Activated CD4-positive, alpha-beta T cell treated with anti-CD3 and anti-CD28 coated beads for 1 hour (primary cell): ENCODE results near the gene KCNIP1.

Experiments
- DNase-seq: peaks from one replicate; pipeline ENCODE4 v3.0.0-alpha.2; 2020

The KCNIP1 gene

DNA sequence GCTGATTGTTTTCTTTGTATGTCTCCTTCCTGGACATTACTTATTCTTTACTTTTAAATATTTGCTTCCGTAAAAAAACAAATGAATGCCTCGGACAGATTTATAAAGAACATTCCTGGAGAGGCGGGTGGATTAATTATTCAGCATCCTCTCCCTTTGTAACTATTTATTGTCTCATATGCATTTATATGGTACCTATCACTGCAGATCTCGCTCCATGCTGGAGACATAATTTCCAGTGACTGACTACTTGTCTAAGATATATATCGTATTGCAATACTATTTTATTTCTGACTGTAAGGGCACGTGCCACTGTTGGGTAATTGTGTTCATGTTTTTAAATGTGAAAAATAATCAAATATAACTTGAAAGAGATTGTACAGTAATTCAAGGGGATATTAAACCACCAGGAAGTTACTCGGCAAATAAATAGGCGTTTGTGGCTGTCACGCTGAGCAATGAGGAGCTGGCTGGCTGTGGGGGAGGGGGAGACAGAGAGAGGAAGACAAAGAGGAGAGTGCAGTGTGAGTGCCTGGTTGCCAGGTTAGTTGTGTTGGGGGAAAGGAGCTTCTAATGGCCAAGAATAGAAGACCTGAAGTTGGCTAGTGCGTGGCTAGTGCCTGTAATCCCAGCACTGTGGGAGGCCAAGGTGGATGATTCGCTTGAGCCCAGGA lies 147.9 kb downstream of the KCNIP1 start:
- no peak for DNase-seq

- no peak for DNase-seq
Observed at GRCh38 chr5:170655476-170655875, 151.7 kb downstream of the KCNIP1 start.

DNA sequence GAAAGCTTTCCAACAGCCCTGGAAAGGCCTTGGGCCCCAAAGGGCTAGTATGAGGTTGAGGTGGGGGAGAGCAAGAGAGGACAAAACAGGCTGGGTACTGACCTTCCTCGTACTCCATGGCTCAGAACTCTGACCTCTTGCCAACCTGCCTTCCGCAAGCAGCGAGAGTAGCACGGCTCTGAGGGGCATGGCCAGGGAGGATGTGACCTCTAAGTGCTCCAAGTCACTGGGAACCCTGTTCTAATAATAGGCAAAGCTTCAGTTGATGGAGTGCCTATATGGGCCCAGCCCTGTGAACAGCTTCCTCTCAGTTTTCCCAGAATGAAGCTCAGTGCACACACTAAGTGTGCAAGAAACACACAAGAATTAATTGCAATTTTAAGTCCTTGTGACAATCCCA lies 152.1 kb downstream of the KCNIP1 start:
- no peak for DNase-seq

GRCh38 chr5:170656346-170656745 lies 152.5 kb downstream of the KCNIP1 start:
- no peak for DNase-seq

- DNase-seq, result no peak
Observed at GRCh38 chr5:170660531-170660930, 156.7 kb downstream of the KCNIP1 start.

DNA sequence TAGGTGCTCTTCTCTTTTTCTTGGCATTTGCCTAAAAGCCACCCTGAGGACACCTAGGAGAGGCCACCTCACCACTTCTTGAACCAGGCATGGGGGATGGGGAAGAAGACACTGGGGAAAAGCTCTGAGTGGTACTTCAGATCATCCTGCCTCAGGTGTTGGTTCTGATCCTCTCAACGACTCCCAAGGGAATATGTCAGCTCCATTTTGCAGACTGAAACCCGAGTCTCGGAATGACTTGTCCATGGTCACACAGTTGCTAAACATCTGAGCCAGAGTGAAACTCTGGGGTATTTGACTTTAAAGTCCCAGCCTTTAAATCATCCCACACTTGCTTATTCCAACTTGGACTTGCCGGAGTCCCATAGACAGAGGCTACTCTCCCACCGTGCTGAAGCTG lies 159.1 kb downstream of the KCNIP1 start:
- no peak for DNase-seq

- DNase-seq, result no peak
Observed at GRCh38 chr5:170678811-170679210, 175.0 kb downstream of the KCNIP1 start.

GRCh38 chr5:170681013-170681433 lies 177.2 kb downstream of the KCNIP1 start:
- no peak for DNase-seq

DNA sequence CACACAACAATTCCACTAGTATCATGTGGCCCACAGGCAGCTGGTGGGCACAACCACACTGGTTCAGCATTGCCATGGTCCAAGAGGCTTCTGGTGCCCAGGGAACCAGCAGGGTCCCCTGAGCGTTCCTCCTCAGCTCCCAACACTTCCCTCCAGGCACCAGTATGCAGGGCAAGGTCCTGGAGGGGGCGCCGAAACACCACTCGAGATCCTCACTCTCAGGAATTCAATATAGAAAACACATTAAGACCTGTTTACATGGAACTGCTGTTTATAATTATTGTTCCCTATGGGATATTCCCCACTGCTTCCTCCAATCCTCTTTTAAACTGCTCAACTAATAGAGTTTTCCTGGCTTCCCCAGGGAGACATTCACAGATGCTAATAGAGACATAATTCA lies 187.8 kb downstream of the KCNIP1 start:
- no peak for DNase-seq

DNA sequence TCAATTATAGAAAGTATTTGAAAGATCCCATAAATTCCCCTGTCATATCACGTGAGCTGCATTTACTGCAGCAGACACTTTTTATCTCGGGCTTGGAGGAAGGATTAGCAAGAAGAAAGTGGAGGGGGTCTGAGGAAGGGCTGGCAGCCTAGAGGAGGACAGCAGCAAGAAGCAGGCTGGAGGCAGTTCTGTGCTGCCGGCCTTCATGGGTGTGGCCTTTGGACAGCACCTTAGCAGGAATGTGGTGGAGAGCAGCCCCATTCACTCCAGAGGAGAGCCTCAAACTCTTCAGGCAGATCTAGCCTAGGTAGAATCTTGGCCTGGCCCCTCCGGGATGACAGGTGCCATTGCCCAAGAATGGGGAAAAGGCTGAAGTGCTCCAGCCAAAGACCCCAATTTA lies 189.9 kb downstream of the KCNIP1 start:
- DNase-seq, result no peak

DNA sequence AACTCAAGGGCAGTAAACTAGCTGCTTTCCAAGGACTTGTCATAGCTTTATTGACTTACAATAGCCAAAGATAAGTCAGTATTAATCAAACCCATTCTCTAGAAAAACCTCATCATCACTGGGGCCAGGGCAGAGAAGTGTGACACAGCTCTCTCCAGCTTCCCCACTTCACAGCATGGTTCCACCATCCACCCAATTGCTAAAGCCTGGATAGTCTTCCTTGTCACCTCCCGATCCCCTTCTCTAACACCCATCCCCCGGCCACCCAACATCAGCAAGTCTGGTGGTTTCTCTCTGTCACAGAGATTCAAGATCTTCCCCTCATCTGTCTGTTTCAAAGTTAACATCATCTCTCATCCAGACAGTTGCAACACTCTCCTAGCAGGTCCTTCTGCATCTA lies 191.1 kb downstream of the KCNIP1 start:
- no peak for DNase-seq

GRCh38 chr5:170697031-170697430 lies 193.2 kb downstream of the KCNIP1 start:
- no peak for DNase-seq

GRCh38 chr5:170700503-170700902 lies 196.7 kb downstream of the KCNIP1 start:
- DNase-seq, result no peak

DNA sequence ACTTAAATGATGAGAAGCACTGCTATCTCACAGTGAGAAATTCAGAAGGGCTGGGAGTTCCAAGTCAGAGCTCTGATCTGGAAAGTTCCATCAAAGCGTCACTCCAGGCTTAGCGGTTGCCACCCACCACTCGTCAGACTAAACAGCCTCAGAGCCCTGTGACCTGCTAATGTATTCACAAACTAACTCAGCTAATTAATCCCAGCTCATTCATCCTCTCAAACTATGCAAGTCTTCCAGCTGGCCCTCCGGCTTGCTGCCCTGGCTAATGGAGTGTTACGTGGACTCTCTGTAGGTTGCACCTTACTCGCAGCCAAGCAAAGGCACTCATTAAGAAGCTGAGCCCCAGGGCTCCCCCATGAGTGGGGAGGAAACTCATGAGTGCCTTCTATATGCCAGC lies 197.5 kb downstream of the KCNIP1 start:
- no peak for DNase-seq

DNA sequence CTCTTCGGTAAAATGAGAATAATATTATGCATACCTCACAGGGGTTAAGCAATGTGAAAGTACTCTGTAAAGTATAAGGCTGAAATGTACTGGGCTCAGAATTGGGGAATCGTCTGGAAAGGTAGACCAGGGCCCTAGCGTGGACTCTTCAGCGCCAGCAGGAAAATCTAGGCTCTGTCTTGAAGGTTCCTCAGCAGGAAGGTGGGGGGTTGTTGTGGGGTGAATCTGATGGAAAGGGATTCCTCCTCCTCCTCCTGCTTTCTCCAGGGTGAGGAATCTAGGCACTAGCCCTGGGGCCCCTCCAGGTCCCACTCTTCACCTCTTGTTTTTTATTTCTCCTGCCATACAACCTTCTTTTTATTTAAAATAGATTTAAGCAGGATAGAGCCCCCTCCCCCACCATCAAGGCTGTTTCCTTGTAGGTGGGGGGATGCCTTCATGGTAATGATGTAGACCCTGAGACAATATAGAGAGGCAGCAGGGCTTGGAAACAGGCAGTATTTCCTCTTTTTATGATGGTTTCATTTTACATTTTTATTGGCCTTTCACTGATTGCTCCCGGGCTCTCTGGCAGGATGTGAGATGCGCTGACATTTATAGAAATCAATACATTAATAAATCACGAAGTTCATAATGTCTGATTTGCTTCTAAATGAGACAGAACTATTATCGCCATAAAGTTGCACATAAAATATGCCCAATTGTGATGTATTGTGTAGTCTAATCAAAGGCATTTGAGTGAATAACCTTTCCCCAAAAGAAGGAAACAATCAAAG lies 200.8 kb downstream of the KCNIP1 start:
- no peak for DNase-seq

DNA sequence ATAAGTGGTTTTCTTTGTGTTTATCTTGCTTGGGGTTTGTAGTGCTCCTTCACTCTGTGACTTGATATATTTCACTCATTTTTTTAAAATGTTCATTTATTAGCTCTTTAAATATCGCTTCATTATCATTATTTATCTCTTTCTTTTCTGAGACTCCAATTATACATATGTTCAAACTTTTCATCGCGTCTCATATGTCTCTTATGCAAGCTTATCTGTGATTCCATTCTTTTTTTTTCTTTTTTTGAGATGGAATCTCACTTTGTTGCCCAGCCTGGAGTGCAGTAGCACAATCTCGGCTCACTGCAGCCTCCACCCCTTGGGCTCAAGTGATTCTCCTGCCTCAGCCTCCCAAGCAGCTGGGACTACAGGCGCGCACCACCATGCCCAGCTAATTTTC lies 205.8 kb downstream of the KCNIP1 start:
- DNase-seq, result no peak

GRCh38 chr5:170711300-170711699 lies 207.5 kb downstream of the KCNIP1 start:
- no peak for DNase-seq

DNA sequence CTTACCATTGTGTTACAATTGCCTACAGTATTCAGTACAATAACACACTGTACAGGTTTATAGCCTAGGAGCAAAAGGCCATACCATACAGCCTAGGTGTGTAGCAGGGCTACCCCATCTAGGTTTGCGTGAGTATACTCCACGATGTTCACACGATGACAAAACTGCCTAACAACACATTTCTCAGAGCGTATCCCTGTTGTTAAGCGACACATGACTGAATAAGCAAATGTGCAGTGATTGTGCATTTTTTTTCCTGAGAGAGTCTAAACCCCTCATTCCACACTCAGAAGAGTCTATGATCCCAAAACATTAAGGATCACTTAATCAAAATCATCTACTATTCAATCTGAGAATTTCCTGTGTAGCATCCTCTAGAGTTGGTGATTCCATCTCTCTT lies 211.3 kb downstream of the KCNIP1 start:
- no peak for DNase-seq

DNA sequence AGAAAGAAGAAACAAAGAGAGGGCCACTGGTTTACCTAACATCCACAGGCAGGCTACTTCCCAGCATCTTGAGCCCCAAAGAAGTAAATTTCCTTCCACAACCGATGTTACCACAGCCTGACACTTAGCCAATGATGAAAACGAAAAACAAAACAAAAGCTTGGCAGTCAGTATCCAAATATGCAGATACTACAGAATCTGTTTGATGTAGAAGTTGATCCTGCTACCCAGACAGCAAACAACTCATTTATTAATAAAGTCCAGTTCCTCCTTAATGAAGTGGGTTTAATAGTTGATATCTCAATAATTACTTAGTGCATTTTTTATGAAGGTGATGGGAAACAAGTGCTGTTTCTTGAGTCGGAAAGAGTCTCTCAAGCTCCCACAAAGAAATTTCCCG lies 212.6 kb downstream of the KCNIP1 start:
- no peak for DNase-seq

DNA sequence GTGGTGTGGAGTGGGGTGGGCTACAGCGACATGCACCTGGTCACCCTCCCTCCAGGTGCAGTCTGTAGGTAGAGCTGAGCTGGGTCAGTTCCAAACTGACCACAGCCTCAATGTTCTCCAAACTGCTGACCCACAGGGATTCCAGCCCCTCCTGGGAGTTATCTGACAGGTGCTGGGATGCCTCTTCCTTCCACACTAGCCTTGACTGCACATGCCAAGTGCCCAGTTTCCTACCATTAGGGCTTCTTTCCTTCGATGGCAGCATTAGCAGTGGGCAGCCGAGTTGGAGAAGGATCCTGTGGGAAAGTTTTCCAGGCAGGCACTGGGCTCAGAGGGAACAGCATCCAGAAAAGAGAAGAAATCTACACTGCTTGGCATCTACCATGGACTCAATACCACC lies 215.7 kb downstream of the KCNIP1 start:
- no peak for DNase-seq

- DNase-seq, result no peak
Observed at GRCh38 chr5:170720179-170720578, 216.4 kb downstream of the KCNIP1 start.

DNA sequence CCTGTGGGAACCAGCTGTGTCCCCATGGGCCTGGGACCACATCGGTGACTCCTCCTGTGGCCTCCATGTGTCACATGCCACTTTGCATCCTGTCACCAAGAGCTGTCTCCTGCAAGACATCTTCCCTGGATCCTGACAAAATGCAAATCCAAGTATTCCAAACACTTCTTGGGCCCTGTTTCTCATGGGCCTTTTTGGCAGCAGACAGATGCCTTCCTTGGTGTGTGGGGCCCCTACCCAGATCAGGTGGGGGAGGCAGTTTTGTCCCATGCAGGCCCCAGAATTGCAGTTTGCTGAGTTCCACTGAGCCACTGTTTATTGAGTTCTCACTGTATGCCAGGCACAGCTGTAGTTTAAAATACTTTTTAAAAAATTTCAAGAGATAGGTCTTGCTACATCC lies 217.2 kb downstream of the KCNIP1 start:
- no peak for DNase-seq

DNA sequence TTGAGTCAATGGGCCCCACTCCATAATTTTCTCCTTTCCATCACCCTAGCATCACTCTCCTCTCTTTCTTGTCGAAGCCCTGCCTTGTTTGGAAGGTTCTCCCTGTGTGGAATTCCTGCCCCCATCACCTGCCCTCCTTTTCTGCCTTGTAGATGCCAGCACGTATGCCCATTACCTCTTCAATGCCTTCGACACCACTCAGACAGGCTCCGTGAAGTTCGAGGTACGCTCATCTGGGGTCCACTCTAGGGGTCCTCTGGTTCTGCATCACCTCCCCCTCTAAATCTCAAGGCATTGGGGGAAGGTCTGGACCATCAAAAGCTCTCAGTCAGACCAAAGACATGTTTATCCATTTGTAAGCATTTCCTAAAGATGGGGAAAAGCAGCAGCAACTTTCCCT lies 217.9 kb downstream of the KCNIP1 start:
- DNase-seq, result no peak

- DNase-seq, result no peak
Observed at GRCh38 chr5:170722316-170722715, 218.5 kb downstream of the KCNIP1 start.

DNA sequence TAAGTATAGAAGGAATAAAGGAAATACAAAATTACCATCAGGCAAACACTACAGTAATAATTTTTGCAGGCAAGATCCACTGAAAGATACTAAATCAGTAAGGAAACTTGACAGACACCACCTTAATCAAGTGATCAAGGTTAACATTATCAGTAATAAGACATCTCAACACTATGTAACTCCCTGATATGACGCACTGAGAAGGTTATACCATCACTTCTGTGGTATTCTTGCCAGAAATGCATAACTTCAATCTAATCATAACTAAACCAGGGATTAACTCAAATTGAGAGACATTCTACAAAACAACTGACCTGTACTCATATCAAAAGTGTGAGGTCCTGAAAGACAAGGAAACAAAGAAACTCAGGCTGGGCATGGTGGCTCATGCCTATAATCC lies 227.2 kb downstream of the KCNIP1 start:
- DNase-seq, result no peak
